H9 (cell line): ENCODE measurements around the gene HOOK2. TPM values are rescaled to one million over a fixed set of nuclear protein-coding genes. Genes with fewer than 3 reads are reported as not detected.

Source experiments
- DNase-seq: peaks from one replicate; pipeline ENCODE4 v3.0.0-alpha.2; 2017
- H2AFZ ChIP-seq: one replicate; pipeline ENCODE4 v1.6.1; 2013; ENCODE audit warnings: mild to moderate bottlenecking, low read length, control low read depth, moderate library complexity
- H2AK5ac ChIP-seq: 2 replicates; pipeline ENCODE4 v1.6.1; 2013; ENCODE audit warnings: low read length, control low read depth, mixed read lengths; ENCODE audit not compliant: insufficient read length
- H2BK120ac ChIP-seq: one replicate; pipeline ENCODE4 v1.6.1; 2013; ENCODE audit warnings: low read depth, mild to moderate bottlenecking, low read length, control low read depth, inconsistent platforms; ENCODE audit not compliant: poor library complexity, severe bottlenecking
- H2BK12ac ChIP-seq: 2 replicates; pipeline ENCODE4 v1.6.1; 2013; ENCODE audit warnings: low read length, control low read depth, mixed read lengths, low read depth; ENCODE audit not compliant: insufficient read length
- H2BK15ac ChIP-seq: 2 replicates; pipeline ENCODE4 v1.6.1; 2013; ENCODE audit warnings: low read depth, low read length, control low read depth
- H2BK20ac ChIP-seq: one replicate; pipeline ENCODE4 v1.6.1; 2013; ENCODE audit warnings: low read depth, mild to moderate bottlenecking, low read length, control low read depth, inconsistent platforms; ENCODE audit not compliant: poor library complexity, severe bottlenecking
- H2BK5ac ChIP-seq: 2 replicates; pipeline ENCODE4 v1.6.1; 2013; ENCODE audit warnings: low read length, control low read depth, mixed read lengths; ENCODE audit not compliant: insufficient read length
- H3K14ac ChIP-seq: 2 replicates; pipeline ENCODE4 v1.6.1; 2013; ENCODE audit warnings: low read length, control low read depth; ENCODE audit not compliant: insufficient read depth
- H3K18ac ChIP-seq: 2 replicates; pipeline ENCODE4 v1.6.1; 2013; ENCODE audit warnings: low read depth, mild to moderate bottlenecking, mixed read lengths, low read length, control low read depth; ENCODE audit not compliant: insufficient read length
- H3K23ac ChIP-seq: 2 replicates; pipeline ENCODE4 v1.6.1; 2013; ENCODE audit warnings: low read length, control low read depth, mixed read lengths, low read depth; ENCODE audit not compliant: insufficient read length
- H3K23me2 ChIP-seq: 2 replicates; pipeline ENCODE4 v1.6.1; 2013; ENCODE audit warnings: low read depth, mild to moderate bottlenecking, mixed read lengths, low read length, control low read depth; ENCODE audit not compliant: insufficient read length, poor library complexity, severe bottlenecking
- H3K27ac ChIP-seq: 2 replicates; pipeline ENCODE4 v1.5.1; 2013; ENCODE audit warnings: low read length, control low read depth, mixed read lengths, low read depth; ENCODE audit not compliant: insufficient read length
- H3K27me3 ChIP-seq: 2 replicates; pipeline ENCODE4 v1.6.1; 2013; ENCODE audit warnings: low read length, control low read depth, inconsistent platforms; ENCODE audit not compliant: insufficient read depth
- H3K4ac ChIP-seq: 2 replicates; pipeline ENCODE4 v1.6.1; 2013; ENCODE audit warnings: low read depth, mild to moderate bottlenecking, control low read depth, inconsistent platforms, low read length, moderate library complexity
- H3K4me1 ChIP-seq: 2 replicates; pipeline ENCODE4 v1.6.1; 2013; ENCODE audit warnings: low read length, control low read depth, inconsistent platforms; ENCODE audit not compliant: insufficient read depth
- H3K4me2 ChIP-seq: 2 replicates; pipeline ENCODE4 v1.6.1; 2013; ENCODE audit warnings: low read length, control low read depth, mixed read lengths; ENCODE audit not compliant: insufficient read length, insufficient read depth
- H3K56ac ChIP-seq: 2 replicates; pipeline ENCODE4 v1.6.1; 2013; ENCODE audit warnings: low read depth, mild to moderate bottlenecking, mixed read lengths, low read length, control low read depth; ENCODE audit not compliant: insufficient read length
- H3K79me1 ChIP-seq: 2 replicates; pipeline ENCODE4 v1.6.1; 2013; ENCODE audit warnings: low read depth, mild to moderate bottlenecking, moderate library complexity, low read length, control low read depth, inconsistent platforms; ENCODE audit not compliant: insufficient read depth, poor library complexity, severe bottlenecking
- H3K79me2 ChIP-seq: 2 replicates; pipeline ENCODE4 v1.6.1; 2013; ENCODE audit warnings: low read length, control low read depth, inconsistent platforms; ENCODE audit not compliant: insufficient read depth
- H3K9ac ChIP-seq: 2 replicates; pipeline ENCODE4 v1.6.1; 2013; ENCODE audit warnings: low read length, control low read depth, mixed read lengths; ENCODE audit not compliant: insufficient read length; ENCODE audit errors: extremely low read depth
- H3K9me3 ChIP-seq: one replicate; pipeline ENCODE4 v1.6.1; 2013; ENCODE audit warnings: low read depth, low read length, inconsistent platforms; ENCODE audit not compliant: control insufficient read depth
- H3T11ph ChIP-seq: one replicate; pipeline ENCODE4 v1.6.1; 2013; ENCODE audit warnings: mild to moderate bottlenecking, low read length, control low read depth, inconsistent platforms
- H4K20me1 ChIP-seq: one replicate; pipeline ENCODE4 v1.6.1; 2013; ENCODE audit not compliant: control insufficient read depth, insufficient read length, insufficient read depth
- H4K5ac ChIP-seq: 2 replicates; pipeline ENCODE4 v1.6.1; 2013; ENCODE audit warnings: low read depth, mild to moderate bottlenecking, mixed read lengths, low read length, control low read depth; ENCODE audit not compliant: insufficient read length
- H4K8ac ChIP-seq: replicated peaks from 2 replicates; pipeline ENCODE4 v1.6.1; 2013; ENCODE audit warnings: low read length, control low read depth, mixed read lengths, low read depth; ENCODE audit not compliant: insufficient read length
- H4K91ac ChIP-seq: 2 replicates; pipeline ENCODE4 v1.6.1; 2013; ENCODE audit warnings: low read depth, mild to moderate bottlenecking, moderate library complexity, mixed read lengths, low read length, control low read depth; ENCODE audit not compliant: insufficient read length
- H3K27ac Mint-ChIP-seq, 3 experiments: 2 replicates in 2 of 3; 3 replicates in 1 of 3; pipeline ENCODE4 v1.8.0; 2020 to 2021; ENCODE audit warnings: mixed read lengths in 3 of 3, mild to moderate bottlenecking in 1 of 3, moderate library complexity in 1 of 3
- H3K27me3 Mint-ChIP-seq: 2 replicates; pipeline ENCODE4 v1.8.0; 2021; ENCODE audit warnings: low read depth, mild to moderate bottlenecking, moderate library complexity, mixed read lengths
- H3K36me3 Mint-ChIP-seq, 3 experiments: 2 replicates in 2 of 3; 3 replicates in 1 of 3; pipeline ENCODE4 v1.8.0; 2020 to 2021; ENCODE audit warnings: low read depth in 3 of 3, mixed read lengths in 3 of 3; ENCODE audit not compliant: insufficient read depth in 1 of 3
- H3K4me1 Mint-ChIP-seq, 2 experiments: 2 replicates each; pipeline ENCODE4 v1.8.0; 2020; ENCODE audit warnings: mixed read lengths in 2 of 2
- H3K4me3 Mint-ChIP-seq, 2 experiments: 2 replicates in 1 of 2; 3 replicates in 1 of 2; pipeline ENCODE4 v1.8.0; 2020 to 2021; ENCODE audit warnings: mild to moderate bottlenecking in 2 of 2, mixed read lengths in 2 of 2, moderate library complexity in 1 of 2
- H3K9me3 Mint-ChIP-seq, 2 experiments: 2 replicates in 1 of 2; 3 replicates in 1 of 2; pipeline ENCODE4 v1.8.0; 2020; ENCODE audit warnings: mild to moderate bottlenecking in 2 of 2, mixed read lengths in 2 of 2, moderate library complexity in 1 of 2
- WGBS: extraction: QIAGEN DNeasy Blood & Tissue Kit; methylation state at CpG from one replicate; pipeline ENCODE4 v1.1.7; 2013; ENCODE audit warnings: missing lambda C conversion rate, low lambda C conversion rate, mixed read lengths; ENCODE audit not compliant: insufficient read length; ENCODE audit errors: extremely low coverage; 5-methylcytosine and 5-hydroxymethylcytosine counted together
- total RNA-seq: library from RNA; stranded (reverse); gene quantifications from 2 replicates; pipeline ENCODE4 v1.2.1, GENCODE V29; 2021
- TF ChIP-seq, protein P1 (sequence below): fragments of 200-600 bp; sonication (generic); conservative IDR thresholded peaks from 3 replicates; pipeline ENCODE4 v1.8.0; 2021; ENCODE audit warnings: antibody characterized with exemption, mild to moderate bottlenecking

The HOOK2 gene
- total RNA-seq, 1 experiment from 2014 or later, result 64.7 TPM

GRCh38 chr19:12748489-12748888 lies 26.9 kb downstream of the HOOK2 start:
- no peak overlapping the region for H2AK5ac ChIP-seq
- no peak for DNase-seq
- no peak overlapping the region for H2BK20ac ChIP-seq
- H3K4me1 ChIP-seq, result no peaks in the 10 kb centered on the region
- H2BK120ac ChIP-seq, result no peak overlapping the region
- H3K56ac ChIP-seq, result no peak overlapping the region
- Mint-ChIP-seq H3K27ac (peak overlapping the region in 1 of 3 experiments; percentile 53; a peak in 1 of 7 replicates), H3K4me3 (peak overlapping the region in 1 of 2 experiments; percentile 64; a peak in 1 of 5 replicates), H3K9me3 (peaks cover 3 to 5% of the 10 kb centered on the region in 2 experiments; a peak in 3 of 5 replicates), H3K36me3 (peaks cover 30 to 38% (median 36%) of the 10 kb centered on the region in 3 experiments), H3K4me1 (peaks cover 18 to 35% of the 10 kb centered on the region in 2 experiments), H3K27me3 (peaks cover 44% of the 10 kb centered on the region)
- no peaks in the 10 kb centered on the region; the same call in 1 of the 2 replicates for H3K27me3 ChIP-seq
- no peak overlapping the region for H2AFZ ChIP-seq
- no peak overlapping the region for H4K5ac ChIP-seq
- no peaks in the 10 kb centered on the region for H3K79me1 ChIP-seq
- no peak overlapping the region for H4K91ac ChIP-seq
- H3K27ac ChIP-seq, result no peak overlapping the region
- H3K9me3 ChIP-seq, result no peaks in the 10 kb centered on the region
- H3K23ac ChIP-seq, result no peak overlapping the region
- H2BK12ac ChIP-seq, result no peak overlapping the region
- WGBS, result no CpG with 5 or more reads among the region's 6 CpGs
- peaks cover 6% of the 10 kb centered on the region for H3K23me2 ChIP-seq
- no peak overlapping the region for H3K4ac ChIP-seq
- no peaks in the 10 kb centered on the region for H4K20me1 ChIP-seq
- no peak overlapping the region for H4K8ac ChIP-seq
- no peak overlapping the region for H2BK15ac ChIP-seq
- no peak overlapping the region for H3K14ac ChIP-seq
- no peak overlapping the region for H3T11ph ChIP-seq
- H2BK5ac ChIP-seq, result no peak overlapping the region
- H3K4me2 ChIP-seq, result no peak overlapping the region
- TF ChIP-seq, protein P1, sequence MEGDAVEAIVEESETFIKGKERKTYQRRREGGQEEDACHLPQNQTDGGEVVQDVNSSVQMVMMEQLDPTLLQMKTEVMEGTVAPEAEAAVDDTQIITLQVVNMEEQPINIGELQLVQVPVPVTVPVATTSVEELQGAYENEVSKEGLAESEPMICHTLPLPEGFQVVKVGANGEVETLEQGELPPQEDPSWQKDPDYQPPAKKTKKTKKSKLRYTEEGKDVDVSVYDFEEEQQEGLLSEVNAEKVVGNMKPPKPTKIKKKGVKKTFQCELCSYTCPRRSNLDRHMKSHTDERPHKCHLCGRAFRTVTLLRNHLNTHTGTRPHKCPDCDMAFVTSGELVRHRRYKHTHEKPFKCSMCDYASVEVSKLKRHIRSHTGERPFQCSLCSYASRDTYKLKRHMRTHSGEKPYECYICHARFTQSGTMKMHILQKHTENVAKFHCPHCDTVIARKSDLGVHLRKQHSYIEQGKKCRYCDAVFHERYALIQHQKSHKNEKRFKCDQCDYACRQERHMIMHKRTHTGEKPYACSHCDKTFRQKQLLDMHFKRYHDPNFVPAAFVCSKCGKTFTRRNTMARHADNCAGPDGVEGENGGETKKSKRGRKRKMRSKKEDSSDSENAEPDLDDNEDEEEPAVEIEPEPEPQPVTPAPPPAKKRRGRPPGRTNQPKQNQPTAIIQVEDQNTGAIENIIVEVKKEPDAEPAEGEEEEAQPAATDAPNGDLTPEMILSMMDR, result no peak
- no peak overlapping the region for H3K9ac ChIP-seq
- H3K18ac ChIP-seq, result no peak overlapping the region
- H3K79me2 ChIP-seq, result no peaks in the 10 kb centered on the region
